ENCODE measurements around the gene ZNF324.

ZNF324 gene

GRCh38 chr19:58479303-58479702, 12.4 kb downstream of the ZNF324 start:
- TF ChIP-seq POLR2AphosphoS5 (IDR thresholded peaks at IDR 0.05; ENCODE audit: low read depth, low read length) (no peak), TAF1 (IDR thresholded peaks at IDR 0.05; ENCODE audit: borderline replicate concordance, insufficient read depth, low read length) (no peak), REST (IDR thresholded peaks at IDR 0.05; ENCODE audit: insufficient read depth in 1 of 2, low read depth in 2 of 2, low read length in 2 of 2) (no peak), SIN3A (IDR thresholded peaks at IDR 0.05; ENCODE audit: borderline replicate concordance, insufficient read depth, low read length) (no peak), FOXP2 (optimal IDR thresholded peaks at IDR 0.05; ENCODE audit: borderline replicate concordance, extremely low read depth, extremely low read length, insufficient read depth) (no peak)

GRCh38 chr19:58479736-58480480, 13.0 kb downstream of the ZNF324 start:
- TF ChIP-seq POLR2AphosphoS5 (IDR thresholded peaks at IDR 0.05; ENCODE audit: low read depth, low read length): no peak
- no peak for TF ChIP-seq SIN3A (IDR thresholded peaks at IDR 0.05; ENCODE audit: borderline replicate concordance, insufficient read depth, low read length)
- no peak for TF ChIP-seq TAF1 (IDR thresholded peaks at IDR 0.05; ENCODE audit: borderline replicate concordance, insufficient read depth, low read length)
- no peak for TF ChIP-seq FOXP2 (optimal IDR thresholded peaks at IDR 0.05; ENCODE audit: borderline replicate concordance, extremely low read depth, extremely low read length, insufficient read depth)
- no peak for TF ChIP-seq REST (IDR thresholded peaks at IDR 0.05; ENCODE audit: insufficient read depth in 1 of 2, low read depth in 2 of 2, low read length in 2 of 2)

- TF ChIP-seq POLR2AphosphoS5 (IDR thresholded peaks at IDR 0.05; ENCODE audit: low read depth, low read length) (no peak), TAF1 (IDR thresholded peaks at IDR 0.05; ENCODE audit: borderline replicate concordance, insufficient read depth, low read length) (no peak), FOXP2 (optimal IDR thresholded peaks at IDR 0.05; ENCODE audit: borderline replicate concordance, extremely low read depth, extremely low read length, insufficient read depth) (no peak), SIN3A (IDR thresholded peaks at IDR 0.05; ENCODE audit: borderline replicate concordance, insufficient read depth, low read length) (no peak), REST (IDR thresholded peaks at IDR 0.05; ENCODE audit: insufficient read depth in 1 of 2, low read depth in 2 of 2, low read length in 2 of 2) (no peak)
These were observed 13.6 kb downstream of the ZNF324 start for GRCh38 chr19:58480481-58480830.

- TF ChIP-seq POLR2AphosphoS5 (IDR thresholded peaks at IDR 0.05; ENCODE audit: low read depth, low read length): no peak
- no peak for TF ChIP-seq SIN3A (IDR thresholded peaks at IDR 0.05; ENCODE audit: borderline replicate concordance, insufficient read depth, low read length)
- TF ChIP-seq TAF1 (IDR thresholded peaks at IDR 0.05; ENCODE audit: borderline replicate concordance, insufficient read depth, low read length): no peak
- TF ChIP-seq REST (IDR thresholded peaks at IDR 0.05; ENCODE audit: insufficient read depth in 1 of 2, low read depth in 2 of 2, low read length in 2 of 2): no peak
- no peak for TF ChIP-seq FOXP2 (optimal IDR thresholded peaks at IDR 0.05; ENCODE audit: borderline replicate concordance, extremely low read depth, extremely low read length, insufficient read depth)
These were observed 14.0 kb downstream of the ZNF324 start for GRCh38 chr19:58480831-58481230.
